NCI-H2029 treated with DMSO at 0.1 percent for 48 hours (cell line): ENCODE measurements around the gene IL4R.
A peak's percentile ranks its signal among the peaks of the same experiment; 100 is the strongest.
"Not testable (repeated sequence)": the region's sequence is repeated elsewhere in the genome, so short reads cannot be mapped to it uniquely, and the experiment has no call there.

Experiments
- DNase-seq: peaks from one replicate; lab custom pipeline; 2025; lab: John Stamatoyannopoulos, UW

Gene IL4R

DNA sequence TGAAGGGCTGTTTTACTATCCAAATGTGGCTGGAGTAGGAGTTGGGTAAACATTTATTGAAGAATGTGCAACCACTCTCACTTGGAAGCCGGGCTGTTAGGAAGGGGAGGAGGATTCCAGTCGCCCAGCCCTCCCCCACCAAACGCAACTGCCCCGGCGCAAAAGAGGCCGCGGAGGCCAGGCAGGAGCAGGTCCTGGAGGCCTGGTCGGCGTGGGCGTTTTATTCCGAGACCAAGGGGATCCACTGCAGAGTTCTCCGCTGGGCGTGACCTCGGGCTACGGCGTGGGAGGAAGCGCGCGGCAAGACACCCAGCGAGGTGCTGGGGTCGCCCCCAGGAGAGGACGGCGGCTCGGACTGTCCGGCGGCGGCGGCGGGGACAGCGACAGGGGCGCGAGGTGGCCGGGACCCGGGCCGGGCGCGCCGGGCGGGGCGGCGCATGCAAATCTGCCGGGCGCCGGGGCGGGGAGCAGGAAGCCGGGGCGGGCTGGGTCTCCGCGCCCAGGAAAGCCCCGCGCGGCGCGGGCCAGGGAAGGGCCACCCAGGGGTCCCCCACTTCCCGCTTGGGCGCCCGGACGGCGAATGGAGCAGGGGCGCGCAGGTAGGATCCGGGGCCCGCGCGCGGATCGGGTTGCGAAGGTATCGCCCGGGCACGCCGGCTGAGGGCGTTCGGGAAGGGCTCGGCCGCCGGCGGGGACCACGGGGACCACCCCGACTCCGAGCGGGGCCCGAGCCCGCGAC, at the start of gene IL4R:
IL4R (plus strand) TSS at position 553 of the 739 bp plus-strand sequence. CDS start 26,230 bp downstream, outside the sequence.
- DNase-seq: no peak

DNA sequence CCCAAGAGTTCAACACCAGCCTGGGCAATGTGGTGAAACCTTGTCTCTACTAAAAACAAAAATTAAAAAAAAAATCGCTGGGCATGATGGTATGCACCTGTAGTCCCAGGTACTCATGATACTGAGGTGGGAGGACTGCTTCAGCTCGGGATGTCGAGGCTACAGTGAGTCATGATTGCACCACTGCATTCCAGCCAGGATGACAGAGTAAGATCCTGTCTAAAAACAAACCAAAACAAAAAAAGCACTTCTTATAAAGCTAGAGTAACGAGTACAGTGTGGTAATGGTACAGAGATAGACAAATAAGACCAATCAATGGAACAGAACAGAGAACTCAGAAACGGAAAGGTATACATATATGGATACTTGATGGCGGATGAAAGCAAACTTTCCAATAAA, 49.6 kb upstream of the IL4R start:
- DNase-seq: no peak

DNA sequence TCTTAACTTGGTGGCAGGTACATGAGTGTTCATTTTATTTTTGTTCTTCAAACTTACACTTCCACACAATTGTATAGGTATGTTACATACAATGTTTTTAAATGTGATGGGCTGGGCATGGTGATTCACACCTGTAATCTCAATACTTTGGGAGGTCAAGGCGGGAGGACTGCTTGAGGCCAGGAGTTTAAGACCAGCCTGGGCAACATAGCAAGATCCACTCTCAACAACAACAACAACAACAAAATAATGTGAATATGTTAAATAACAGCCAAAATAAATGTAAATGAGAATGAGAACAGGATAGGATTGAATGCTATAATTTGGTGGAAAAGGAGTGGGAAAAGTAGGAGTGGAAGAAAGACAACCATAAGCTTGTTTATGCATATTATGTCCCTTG, 47.8 kb upstream of the IL4R start:
- no peak for DNase-seq

DNA sequence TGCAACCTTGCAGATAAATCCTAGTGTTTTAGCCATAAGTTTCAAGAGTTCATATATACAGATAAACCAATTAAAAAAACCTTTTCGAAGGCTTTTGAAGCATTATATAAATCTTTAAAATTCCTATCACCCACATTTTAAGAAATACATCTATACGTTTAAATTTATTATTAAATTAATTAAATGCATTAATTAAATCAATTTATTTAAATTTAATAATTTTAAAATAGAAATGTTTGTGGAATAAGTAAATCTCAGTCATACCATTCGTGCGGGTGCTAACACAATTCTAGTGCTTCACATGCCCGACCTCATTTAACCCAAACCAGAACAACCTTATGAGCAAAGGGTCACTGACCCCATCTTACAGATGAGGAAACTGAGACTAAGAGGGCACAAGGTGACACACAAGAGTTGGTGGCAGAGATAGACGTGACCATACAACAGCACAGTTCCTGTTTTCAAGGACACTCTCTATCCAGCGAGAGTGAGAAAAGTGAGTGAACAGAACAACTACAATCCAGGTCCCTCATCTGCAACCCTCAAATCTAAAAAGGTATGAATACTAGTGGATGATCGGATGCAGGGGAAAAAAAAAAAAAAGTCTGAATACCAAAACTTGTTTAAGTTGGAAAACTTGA, 46.6 kb upstream of the IL4R start:
- DNase-seq: no peak

DNA sequence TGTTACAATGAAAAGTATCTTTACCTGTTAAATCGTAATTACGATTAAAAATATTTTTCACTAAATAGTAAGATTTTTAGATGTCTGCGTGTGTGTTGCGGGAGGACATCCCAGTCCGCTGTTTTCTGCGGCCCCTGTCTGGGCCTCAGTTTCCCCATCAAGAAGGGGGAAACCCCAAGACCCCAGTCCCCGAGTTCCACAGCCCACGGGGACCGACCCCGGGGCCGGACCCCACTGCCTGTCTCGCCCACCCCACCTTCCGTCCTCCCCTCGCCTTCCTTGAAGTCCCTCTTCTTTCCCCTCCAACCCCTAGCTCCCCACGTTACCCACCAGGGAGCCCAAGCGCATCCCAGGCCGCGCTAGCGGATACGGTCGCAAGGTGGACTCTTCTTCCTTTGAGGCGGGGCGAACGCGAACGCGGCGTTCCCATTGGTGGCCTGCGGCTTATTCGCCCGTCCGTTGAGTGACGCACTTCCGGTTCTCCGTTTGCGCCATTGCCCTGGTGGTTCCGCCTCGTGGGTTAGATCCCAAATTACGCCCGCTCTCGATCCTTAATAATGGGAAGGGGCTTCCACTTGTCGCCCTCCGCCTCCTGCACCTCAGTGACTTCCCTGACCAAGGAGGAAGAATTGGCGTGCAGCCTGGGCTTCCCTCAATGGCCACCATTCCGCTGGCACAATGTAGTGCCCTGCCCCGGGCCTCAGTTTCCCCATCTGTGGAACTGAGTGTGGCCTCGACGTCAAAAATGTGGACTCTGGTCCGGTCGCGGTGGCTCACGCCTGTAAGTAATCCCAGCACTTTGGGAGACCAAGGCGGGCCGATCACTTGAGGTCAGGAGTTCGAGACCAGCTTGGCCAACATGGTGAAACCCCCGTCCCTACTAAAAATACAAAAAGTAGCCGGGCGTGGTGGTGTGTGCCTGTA, 45.1 kb upstream of the IL4R start, which contains the start of gene NSMCE1:
NSMCE1 (minus strand) TSS at position 397 of the 924 bp plus-strand sequence. CDS start 11,202 bp downstream, outside the sequence.
- DNase-seq: peak; percentile 80

DNA sequence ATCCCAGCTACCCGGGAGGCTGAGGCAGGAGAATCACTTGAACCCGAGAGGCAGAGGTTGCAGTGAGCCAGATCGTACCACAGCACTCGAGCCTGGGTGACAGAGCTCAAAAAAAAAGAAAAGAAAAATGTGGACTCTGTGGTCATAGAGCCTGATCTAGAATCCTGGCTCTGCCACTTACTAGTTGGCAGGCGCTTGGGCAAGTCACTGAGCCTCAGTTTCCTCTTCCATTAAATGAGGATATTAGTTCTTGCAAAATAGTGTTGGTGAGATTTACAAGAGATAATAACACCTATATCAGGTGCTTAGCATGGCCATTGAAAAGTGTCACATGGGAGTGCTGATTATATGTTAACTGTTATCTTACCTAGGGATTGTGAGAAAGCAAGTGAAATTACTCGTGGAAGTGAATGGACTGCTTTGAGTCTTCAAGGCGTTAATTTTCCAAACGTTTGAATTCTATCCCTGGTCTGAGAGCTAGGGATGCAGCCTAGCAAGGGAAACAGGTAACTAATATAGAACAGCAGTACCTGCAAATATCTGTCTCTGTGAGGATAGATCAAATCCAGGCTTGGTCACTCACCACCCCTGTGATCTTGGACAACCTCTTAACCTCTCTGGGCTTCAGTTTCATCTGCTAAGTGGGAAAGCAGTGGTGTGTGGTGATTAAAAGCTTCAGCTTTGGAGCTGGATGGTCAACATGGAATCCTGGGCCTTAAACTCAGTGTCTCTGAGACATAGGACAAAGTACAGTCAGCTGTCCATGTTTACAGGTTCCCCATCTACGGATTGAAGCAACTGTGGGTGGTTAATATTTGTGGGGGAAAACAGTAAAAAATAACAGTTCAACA, 44.2 kb upstream of the IL4R start:
- DNase-seq: no peak

DNA sequence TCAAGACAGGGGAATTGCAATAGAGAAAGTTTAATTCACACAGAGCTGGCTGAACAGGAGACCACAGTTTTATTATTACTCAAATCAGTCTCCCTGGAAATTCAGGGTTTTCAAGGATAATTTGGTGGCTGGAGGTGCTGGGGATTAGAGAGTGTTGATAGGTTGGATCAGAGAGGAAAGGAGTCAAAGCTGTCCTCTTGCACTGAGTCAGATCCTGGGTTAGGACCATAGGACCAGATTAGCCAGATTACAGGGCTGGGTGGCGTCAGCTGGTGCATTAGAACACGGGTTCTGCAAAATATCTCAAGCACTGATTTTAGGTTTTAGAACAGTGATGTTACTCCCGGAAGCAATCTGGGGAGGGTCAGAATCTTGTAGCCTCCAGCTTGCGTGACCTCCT, 43.4 kb upstream of the IL4R start:
- DNase-seq: no peak

DNA sequence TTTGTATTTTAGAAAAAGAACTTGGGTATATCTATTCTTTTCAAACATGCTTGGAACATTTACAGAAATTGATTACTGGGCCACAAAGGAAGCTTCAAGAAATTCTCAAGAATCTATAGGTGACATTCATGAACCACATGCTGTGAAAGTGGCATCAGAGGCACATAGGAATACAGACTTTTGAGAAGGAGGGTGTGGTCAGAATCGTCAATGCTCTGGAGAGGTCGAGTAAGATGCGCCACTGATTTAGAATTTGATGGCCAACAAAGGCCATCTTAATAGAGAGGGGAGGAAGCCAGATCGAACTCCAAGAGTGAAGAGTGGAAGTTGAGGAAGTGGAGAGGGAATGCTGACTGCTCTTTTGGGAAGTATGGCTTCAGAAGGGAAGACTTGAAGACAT, 41.7 kb upstream of the IL4R start:
- no peak for DNase-seq

DNA sequence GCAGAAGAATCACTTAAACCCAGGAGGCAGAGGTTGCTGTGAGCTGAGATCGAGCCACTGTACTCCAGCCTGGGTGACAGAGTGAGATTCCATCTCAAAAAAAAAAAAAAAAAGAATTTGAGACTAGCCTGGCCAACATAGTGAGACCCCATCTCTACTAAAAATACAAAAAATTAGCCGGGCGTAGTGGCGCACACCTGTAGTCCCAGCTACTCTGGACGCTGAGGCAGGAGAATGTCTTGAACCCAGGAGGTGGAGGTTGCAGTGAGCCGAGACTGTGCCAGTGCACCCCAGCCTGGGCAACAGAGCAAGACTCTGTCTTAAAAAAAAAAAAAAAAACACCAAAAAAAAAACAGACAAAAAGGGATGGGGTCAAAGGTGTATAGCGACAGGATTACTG, 41.1 kb upstream of the IL4R start:
- DNase-seq: not testable (repeated sequence)

DNA sequence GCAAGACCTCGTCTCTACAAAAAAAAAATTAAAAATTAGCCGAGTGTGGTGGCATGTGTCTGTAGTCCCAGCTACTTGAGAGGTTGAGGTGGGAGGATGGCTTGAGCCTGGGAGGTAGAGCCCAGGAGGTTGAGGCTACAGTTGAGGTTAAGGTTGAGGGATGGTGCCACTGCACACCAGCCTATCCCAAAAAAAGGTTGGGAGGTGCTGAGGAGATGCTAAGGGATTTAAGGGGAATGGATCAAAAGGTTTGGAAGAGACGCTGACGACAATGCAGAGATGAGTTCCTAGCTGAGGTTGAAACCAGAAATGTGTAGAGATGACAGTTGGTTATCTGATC, 40.5 kb upstream of the IL4R start:
- DNase-seq: no peak

DNA sequence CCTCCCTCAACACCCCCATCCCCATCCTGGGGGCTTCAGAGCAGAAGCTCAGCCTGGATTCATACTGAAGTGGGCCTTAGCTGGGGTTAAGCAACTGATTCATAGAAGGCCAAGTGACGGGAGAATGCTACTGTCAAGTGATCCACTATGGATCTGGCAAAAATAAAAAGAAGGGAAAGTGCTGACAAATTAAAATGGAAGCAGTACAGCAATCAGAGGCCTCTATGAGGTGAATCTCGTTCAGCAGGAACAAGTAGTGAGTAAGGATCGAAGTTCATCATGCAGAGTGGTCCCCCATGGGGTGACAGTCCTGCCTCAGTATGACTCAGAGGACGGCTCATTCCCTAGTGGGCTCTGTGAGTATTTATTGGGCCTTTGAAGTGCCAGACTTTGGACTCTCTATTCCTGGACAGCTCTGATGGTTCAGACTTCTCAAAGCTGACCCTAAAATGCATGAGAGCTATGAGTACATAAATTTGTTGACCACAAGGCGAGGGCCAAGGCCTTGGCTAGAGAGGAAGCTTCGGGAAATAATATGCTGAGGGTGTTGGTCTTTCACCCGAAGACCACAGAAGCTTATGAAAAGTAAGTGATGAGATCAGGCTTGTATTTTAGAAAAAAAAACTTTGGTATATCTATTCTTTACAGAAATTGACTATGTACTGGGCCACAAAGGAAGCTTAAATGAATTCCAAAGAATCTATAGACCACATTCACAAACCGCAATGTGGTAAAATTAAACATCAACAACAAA, 39.9 kb upstream of the IL4R start:
- no peak for DNase-seq

DNA sequence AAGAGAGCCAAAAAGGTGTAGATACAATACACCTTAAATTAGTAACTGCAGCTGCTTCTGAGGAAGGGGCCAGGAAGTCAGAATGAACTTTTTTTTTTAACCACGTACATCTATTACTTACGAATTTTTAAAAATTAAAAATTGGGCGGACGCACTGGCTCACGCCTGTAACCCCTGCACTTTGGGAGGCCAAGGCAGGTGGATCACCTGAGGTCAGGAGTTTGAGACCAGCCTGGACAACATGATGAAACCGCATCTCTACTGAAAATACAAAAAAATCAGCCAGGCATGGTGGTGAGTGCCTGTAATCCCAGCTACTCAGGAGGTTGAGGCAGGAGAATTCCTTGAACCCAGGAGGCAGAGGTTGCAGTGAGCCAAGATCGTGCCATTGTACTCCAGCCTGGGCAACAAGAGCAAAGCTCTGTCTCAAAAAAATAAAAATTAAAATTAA, 39.3 kb upstream of the IL4R start:
- DNase-seq: not testable (repeated sequence)

DNA sequence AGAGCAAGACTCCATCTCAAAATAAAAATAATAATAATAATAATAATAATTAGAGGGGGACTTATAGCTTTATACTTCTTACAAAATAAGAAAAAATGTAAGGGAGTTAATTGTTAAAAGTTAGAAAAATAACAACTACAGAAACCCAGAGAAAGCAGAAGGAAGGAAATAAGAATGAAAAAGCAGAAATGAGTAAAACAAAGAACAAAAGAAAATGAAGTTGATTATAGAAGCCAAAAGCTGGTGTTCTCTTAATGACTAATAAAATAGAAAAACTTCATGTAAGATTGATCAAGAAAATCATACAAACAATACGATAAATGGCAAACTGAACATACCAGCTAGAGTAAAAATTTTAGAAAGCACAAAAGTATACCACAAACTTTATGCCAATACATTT, 38.4 kb upstream of the IL4R start:
- DNase-seq: no peak

DNA sequence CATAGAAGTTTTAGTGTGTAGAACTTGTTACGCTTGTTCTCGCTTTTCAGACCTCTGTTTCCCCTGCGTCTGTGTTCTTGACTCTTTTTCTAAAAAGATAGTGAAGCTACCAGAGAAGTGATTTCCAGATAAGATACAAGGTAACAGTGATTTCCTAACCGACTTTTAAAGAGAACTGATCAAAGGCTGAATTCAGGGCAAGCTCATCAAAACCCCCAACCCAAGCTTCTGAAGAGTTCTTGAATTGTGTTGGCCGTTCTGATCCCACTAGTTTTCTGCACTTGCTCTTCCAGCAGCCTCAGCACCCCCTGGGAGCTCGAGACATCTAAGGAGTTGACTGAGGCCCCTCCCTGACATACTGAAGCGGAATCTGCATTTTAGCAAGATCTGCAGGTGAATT, 32.5 kb upstream of the IL4R start:
- no peak for DNase-seq

DNA sequence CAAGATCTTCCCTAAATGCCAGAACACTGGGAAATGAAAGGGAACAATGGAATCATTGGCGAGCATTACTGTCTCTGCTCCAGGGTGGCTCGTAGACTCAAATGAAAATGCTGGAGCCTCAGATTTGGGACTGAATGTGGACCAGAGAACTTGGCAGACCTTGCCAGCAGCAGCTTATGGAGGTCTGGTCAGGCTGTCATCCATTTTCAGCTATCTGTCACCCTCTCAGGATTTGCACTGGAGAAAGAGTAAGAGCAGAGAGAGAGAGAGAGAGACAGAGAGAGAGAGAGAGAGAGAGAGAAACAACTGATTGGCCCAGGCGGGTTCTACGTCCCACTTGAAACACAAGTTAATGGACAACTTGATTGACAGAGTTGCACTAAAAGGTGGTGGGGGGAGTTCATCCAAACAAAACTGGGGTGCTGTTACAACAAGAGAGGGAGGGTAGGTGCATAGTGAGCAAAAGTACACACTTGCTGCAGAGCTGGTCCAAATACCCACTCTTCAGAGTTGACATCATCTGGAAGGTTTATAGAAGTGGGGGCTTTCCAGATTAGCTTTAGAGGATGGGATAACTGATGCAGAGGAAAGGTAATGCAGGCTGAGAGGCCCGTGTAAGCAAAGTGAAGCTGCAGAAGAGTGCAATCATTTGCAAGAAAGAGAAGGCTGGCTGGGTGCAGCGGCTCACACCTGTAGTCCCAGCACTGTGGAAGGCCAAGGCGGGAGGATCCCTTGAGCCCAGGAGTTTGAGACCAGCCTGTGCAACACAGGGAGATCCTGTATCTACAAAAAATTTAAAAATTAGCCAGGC, 28.7 kb upstream of the IL4R start:
- no peak for DNase-seq

DNA sequence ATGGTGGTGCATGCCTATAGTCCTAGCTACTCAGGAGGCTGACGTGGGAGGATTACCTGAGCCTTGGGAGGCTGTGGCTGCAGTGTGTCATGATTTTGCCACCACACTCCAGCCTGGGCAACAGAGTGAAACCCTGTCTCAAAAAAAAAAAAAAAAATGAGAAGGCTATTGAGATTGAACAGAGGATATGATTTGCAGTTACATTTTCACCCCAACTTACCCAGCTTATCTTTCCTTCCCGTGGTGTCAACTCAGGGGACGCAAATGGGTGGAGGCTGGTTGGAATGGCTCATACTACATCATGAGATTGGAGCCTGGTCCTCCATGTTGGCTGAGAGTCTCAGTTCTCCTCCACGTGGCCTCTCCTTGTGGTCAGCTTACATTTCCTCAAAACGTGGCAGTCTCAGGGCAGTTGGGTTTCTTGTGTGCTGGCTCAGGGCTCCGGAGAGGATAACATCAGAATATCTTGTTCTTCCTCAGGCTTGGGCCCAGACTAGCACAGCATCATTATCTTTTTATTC, 28.0 kb upstream of the IL4R start:
- no peak for DNase-seq

DNA sequence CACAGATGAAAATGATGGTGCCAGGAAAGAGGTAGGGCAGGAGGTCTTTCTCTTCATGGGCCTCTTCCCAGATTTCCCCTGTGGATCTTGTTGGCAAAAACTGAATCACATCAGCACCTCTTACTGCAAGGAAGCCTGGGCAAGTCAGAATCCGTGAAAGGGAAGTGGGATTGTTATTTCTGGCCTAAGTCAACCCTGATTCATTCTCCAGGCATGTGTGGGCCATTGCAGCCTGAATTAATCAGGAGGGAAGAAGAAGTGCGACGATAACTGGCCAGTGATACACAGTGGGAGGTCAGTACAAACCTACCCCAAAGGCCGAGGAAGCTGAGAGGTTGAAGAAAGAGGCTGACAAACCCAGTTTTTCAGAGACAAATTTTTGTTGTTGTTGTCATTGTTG, 27.3 kb upstream of the IL4R start:
- DNase-seq: no peak

DNA sequence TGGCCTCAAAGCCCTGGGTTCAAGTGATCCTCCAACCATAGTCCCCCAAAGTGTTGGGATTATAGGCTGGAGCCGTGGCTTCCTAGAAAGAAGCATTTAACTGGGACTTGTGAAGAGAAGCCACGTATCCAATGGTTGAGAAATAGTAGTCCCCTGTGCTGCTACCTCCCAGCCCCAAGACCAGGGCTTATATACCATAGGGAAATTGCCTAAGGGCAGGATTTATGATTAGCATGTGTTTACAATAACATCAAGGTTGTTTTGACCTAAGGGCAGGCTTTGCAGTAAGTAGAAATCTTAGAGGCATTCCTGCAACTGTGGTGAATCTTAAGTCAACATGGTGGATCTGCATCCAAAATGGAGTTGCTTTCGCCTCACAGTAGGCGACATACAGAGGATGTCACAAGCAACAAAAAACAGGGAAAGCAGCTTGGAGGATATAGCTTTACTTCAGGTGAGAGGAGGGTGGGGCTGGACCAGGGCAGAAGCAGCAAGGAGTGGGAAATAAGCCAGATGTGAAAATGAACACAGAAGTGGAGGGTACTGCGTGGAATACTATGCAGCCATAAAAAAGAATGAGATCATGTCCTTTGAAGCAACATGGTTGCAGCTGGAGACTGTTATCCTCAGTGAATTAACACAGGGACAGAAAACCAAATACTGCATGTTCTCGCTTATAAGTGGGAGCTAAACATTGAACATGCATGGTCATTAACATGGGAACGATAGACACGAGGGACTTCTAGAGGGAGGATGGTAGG, 26.5 kb upstream of the IL4R start:
- DNase-seq: no peak

DNA sequence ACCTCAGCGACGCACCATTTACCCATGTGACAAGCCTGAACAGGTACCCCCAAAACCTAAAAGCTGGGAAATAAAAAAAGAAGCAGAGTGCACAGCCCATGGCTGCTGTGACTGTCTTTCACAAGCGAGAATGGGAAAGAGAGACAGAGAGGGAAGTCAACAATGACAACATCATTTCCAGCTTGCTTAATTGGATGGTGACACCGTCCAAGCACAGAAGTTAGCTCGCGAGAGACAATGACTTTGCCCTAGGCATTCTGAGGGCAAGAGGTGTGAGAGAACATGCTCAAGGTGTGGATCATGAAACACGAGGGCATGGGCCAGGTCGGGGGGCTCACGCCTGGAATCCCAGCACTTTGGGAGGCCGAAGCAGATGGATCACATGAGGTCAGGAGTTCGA, 25.9 kb upstream of the IL4R start:
- DNase-seq: no peak
